CD4-positive, alpha-beta T cell treated with Interleukin-12 subunit alpha and Interleukin-12 subunit beta, for 1 hour (primary cell): ENCODE data around the gene FRAS1.
"Not testable (repeated sequence)": the region's sequence is repeated elsewhere in the genome, so short reads cannot be mapped to it uniquely, and the experiment has no call there.

Experiments
- DNase-seq: peaks from one replicate; pipeline ENCODE4 v3.0.0-alpha.2; 2020

Gene FRAS1

GRCh38 chr4:78120144-78120880 is 63.2 kb downstream of the FRAS1 start:
- no peak for DNase-seq

- no peak for DNase-seq
Observed at GRCh38 chr4:78121338-78121904, 64.3 kb downstream of the FRAS1 start.

GRCh38 chr4:78125834-78126331 is 68.8 kb downstream of the FRAS1 start:
- not testable (repeated sequence) for DNase-seq

- DNase-seq = no peak
Observed at GRCh38 chr4:78129383-78130108, 72.4 kb downstream of the FRAS1 start.

GRCh38 chr4:78131403-78131802 is 74.3 kb downstream of the FRAS1 start:
- DNase-seq = no peak

GRCh38 chr4:78136109-78137081 is 79.3 kb downstream of the FRAS1 start:
- no peak for DNase-seq

GRCh38 chr4:78137532-78137931 is 80.4 kb downstream of the FRAS1 start:
- no peak for DNase-seq

GRCh38 chr4:78138252-78138651 is 81.1 kb downstream of the FRAS1 start:
- DNase-seq = no peak

GRCh38 chr4:78143634-78144033 is 86.5 kb downstream of the FRAS1 start:
- DNase-seq = no peak

- DNase-seq = no peak
Observed at GRCh38 chr4:78145008-78145407, 87.9 kb downstream of the FRAS1 start.

- DNase-seq = no peak
Observed at GRCh38 chr4:78145622-78146021, 88.5 kb downstream of the FRAS1 start.

GRCh38 chr4:78149751-78150542 is 92.8 kb downstream of the FRAS1 start:
- no peak for DNase-seq

- DNase-seq = no peak
Observed at GRCh38 chr4:78150543-78150864, 93.4 kb downstream of the FRAS1 start.

GRCh38 chr4:78152795-78153194 is 95.7 kb downstream of the FRAS1 start:
- no peak for DNase-seq

- no peak for DNase-seq
Observed at GRCh38 chr4:78154972-78155590, 98.0 kb downstream of the FRAS1 start.

GRCh38 chr4:78155616-78156105 is 98.5 kb downstream of the FRAS1 start:
- DNase-seq = no peak

- DNase-seq = no peak
Observed at GRCh38 chr4:78156520-78156919, 99.4 kb downstream of the FRAS1 start.

- DNase-seq = no peak
Observed at GRCh38 chr4:78162342-78162741, 105.2 kb downstream of the FRAS1 start.

GRCh38 chr4:78162821-78163220 is 105.7 kb downstream of the FRAS1 start:
- no peak for DNase-seq

- DNase-seq = no peak
Observed at GRCh38 chr4:78165758-78166157, 108.6 kb downstream of the FRAS1 start.

GRCh38 chr4:78166622-78167021 is 109.5 kb downstream of the FRAS1 start:
- DNase-seq = no peak
